Sigmoid colon (tissue), 7 donors: Measurements from ENCODE around the gene ASB2. TPM values are rescaled to one million over a fixed set of nuclear protein-coding genes. Genes with fewer than 3 reads are reported as not detected.

Source experiments
- DNase-seq: peaks from one replicate; pipeline ENCODE4 v3.0.0-alpha.2; 2019
- H3K27ac ChIP-seq, 4 donors: fragments of 200-600 bp; sonication (generic); one replicate each; pipeline ENCODE4 v1.5.1; 2016 to 2019; ENCODE audit warnings: mild to moderate bottlenecking in 1 of 4
- H3K27me3 ChIP-seq, 3 donors: fragments of 200-600 bp; sonication (generic); one replicate each; pipeline ENCODE4 v1.5.1; 2019; ENCODE audit warnings: mild to moderate bottlenecking in 1 of 3
- H3K36me3 ChIP-seq, 4 donors: fragments of 200-600 bp; sonication (generic); one replicate each; pipeline ENCODE4 v1.5.1; 2016 to 2019
- H3K4me1 ChIP-seq, 4 donors: fragments of 200-600 bp; sonication (generic); one replicate each; pipeline ENCODE4 v1.5.1; 2017 to 2019
- H3K4me3 ChIP-seq, 4 donors: fragments of 200-600 bp; sonication (generic); one replicate each; pipeline ENCODE4 v1.5.1; 2017 to 2019; ENCODE audit warnings: mild to moderate bottlenecking in 2 of 4, moderate library complexity in 1 of 4
- H3K9me3 ChIP-seq, 4 donors: fragments of 200-600 bp in 3 of 4; sonication (generic) in 3 of 4; one replicate each; pipeline versions ENCODE4 v1.5.1 to v1.6.1; 2013 to 2019
- EP300 ChIP-seq, 4 donors: sonication (generic); formaldehyde crosslinking; IDR thresholded peaks; one replicate each; pipeline ENCODE4 v1.6.1; 2017; ENCODE audit warnings: antibody characterized with exemption in 4 of 4
- POLR2A ChIP-seq, 2 donors: fragments of 450-650 bp; IDR thresholded peaks; one replicate each; pipeline ENCODE4 v1.6.1; 2016; ENCODE audit warnings: antibody characterized with exemption in 2 of 2, mild to moderate bottlenecking in 2 of 2, moderate library complexity in 2 of 2
- POLR2AphosphoS5 ChIP-seq, 4 donors: sonication (generic); formaldehyde crosslinking; IDR thresholded peaks; one replicate each; pipeline ENCODE4 v1.6.1; 2017; ENCODE audit warnings: antibody characterized with exemption in 4 of 4
- WGBS, 2 donors: extraction: QIAGEN DNeasy Blood & Tissue Kit; methylation state at CpG; one replicate each; pipeline ENCODE4 v1.1.7; 2013; 5-methylcytosine and 5-hydroxymethylcytosine counted together
- intact Hi-C: fragments of 100-400 bp; cut with DNase I; formaldehyde crosslinking; loops from one replicate; pipeline ENCODE4 v1.15.1; 2023
- polyA plus RNA-seq, 3 donors: library from polyadenylated mRNA; stranded (reverse); fragments of 200-250 nt; gene quantifications; one replicate each; pipeline ENCODE4 v1.2.3, GENCODE V29; 2013
- small RNA-seq, 3 donors: library from RNA; depleted of rRNA; stranded (forward); fragments of <200 nt; gene quantifications; one replicate each; pipeline ENCODE3, GENCODE V24; 2016
- total RNA-seq, 4 donors: library from RNA; depleted of rRNA; stranded (reverse); fragments of >200 nt; gene quantifications; one replicate each; pipeline ENCODE4 v1.1.0, GENCODE V29; 2016
- TF ChIP-seq, protein P1 (sequence below), 4 experiments: fragments of 450-650 bp in 3 of 4; fragments of 200-600 bp in 1 of 4; IDR thresholded peaks; one replicate each; pipeline ENCODE4 v1.5.1; 2016 to 2019; ENCODE audit warnings: antibody characterized with exemption in 4 of 4, mild to moderate bottlenecking in 3 of 4, moderate library complexity in 2 of 4
- donor health status: healthy with polysubstance abuse.
- donor health status: Bipolar disorder and iron deficiency.
- donor health status: healthy.

Gene ASB2
- total and polyA plus RNA-seq, 7 donors = 1.2 to 178 (median 117) TPM

GRCh38 chr14:93884950-93885349, 91.4 kb downstream of the ASB2 start:
- no peaks in the 10 kb centered on the region for H3K36me3 ChIP-seq
- 53 to 74% methylated on average over 1 of the region's 1 CpG for WGBS, 2 donors
- H3K4me1 ChIP-seq = peaks cover 0 to 6% (median 6%) of the 10 kb centered on the region in 4 donors
- no peak overlapping the region for H3K27ac ChIP-seq
- intact Hi-C loops = no loop called here
- TF ChIP-seq, protein P1, sequence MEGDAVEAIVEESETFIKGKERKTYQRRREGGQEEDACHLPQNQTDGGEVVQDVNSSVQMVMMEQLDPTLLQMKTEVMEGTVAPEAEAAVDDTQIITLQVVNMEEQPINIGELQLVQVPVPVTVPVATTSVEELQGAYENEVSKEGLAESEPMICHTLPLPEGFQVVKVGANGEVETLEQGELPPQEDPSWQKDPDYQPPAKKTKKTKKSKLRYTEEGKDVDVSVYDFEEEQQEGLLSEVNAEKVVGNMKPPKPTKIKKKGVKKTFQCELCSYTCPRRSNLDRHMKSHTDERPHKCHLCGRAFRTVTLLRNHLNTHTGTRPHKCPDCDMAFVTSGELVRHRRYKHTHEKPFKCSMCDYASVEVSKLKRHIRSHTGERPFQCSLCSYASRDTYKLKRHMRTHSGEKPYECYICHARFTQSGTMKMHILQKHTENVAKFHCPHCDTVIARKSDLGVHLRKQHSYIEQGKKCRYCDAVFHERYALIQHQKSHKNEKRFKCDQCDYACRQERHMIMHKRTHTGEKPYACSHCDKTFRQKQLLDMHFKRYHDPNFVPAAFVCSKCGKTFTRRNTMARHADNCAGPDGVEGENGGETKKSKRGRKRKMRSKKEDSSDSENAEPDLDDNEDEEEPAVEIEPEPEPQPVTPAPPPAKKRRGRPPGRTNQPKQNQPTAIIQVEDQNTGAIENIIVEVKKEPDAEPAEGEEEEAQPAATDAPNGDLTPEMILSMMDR (IDR thresholded peaks at IDR 0.05) = no peak
- no peak for TF ChIP-seq EP300 (IDR thresholded peaks at IDR 0.05)
- no peak for TF ChIP-seq POLR2AphosphoS5 (IDR thresholded peaks at IDR 0.05)
- TF ChIP-seq POLR2A (IDR thresholded peaks at IDR 0.05) = no peak
- H3K27me3 ChIP-seq = no peaks in the 10 kb centered on the region
- no peak for DNase-seq
- peaks cover 0 to 1% (median 0%) of the 10 kb centered on the region in 4 donors for H3K9me3 ChIP-seq
- H3K4me3 ChIP-seq = no peak overlapping the region

Small RNAs within 50 kb of the gene (small RNA-seq; reads per million reads assigned to genes)
- 0 to 0.22 (median 0) reads per million in 3 donors for gene MIR4506

Other genes starting within 250 kb of the ASB2 start
- gene PRIMA1, start 188.1 kb downstream of the ASB2 start, total RNA-seq = 10 to 100 TPM in 3 of 4 donors, 1 to 10 TPM in 1; 5.3 to 21.9 (median 12.8) TPM
- 1 to 10 TPM in 2 of 3 donors, under 1 TPM in 1; 0.23 to 7.6 (median 1.8) TPM for gene PRIMA1, start 188.1 kb downstream of the ASB2 start, polyA plus RNA-seq
- gene FAM181A, start 49.2 kb downstream of the ASB2 start, total RNA-seq = not detected
- not detected for gene FAM181A, start 49.2 kb downstream of the ASB2 start, polyA plus RNA-seq
- not detected for gene CCDC197, start 20.7 kb upstream of the ASB2 start, total RNA-seq
- gene CCDC197, start 20.7 kb upstream of the ASB2 start, polyA plus RNA-seq = not detected
- under 1 TPM; 0.14 to 0.71 (median 0.52) TPM for gene OTUB2, start 49.8 kb upstream of the ASB2 start, total RNA-seq
- gene OTUB2, start 49.8 kb upstream of the ASB2 start, polyA plus RNA-seq = 1 to 10 TPM in 2 of 3 donors, under 1 TPM in 1; 0.60 to 2.3 (median 2.0) TPM
- gene DDX24, start 104.6 kb upstream of the ASB2 start, total RNA-seq = 100 to 1,000 TPM; 109 to 147 (median 133) TPM
- gene DDX24, start 104.6 kb upstream of the ASB2 start, polyA plus RNA-seq = 10 to 100 TPM; 42.5 to 63.5 (median 43.2) TPM
- gene IFI27L1, start 104.7 kb upstream of the ASB2 start, total RNA-seq = 1 to 10 TPM; 6.7 to 8.6 (median 7.7) TPM
- 10 to 100 TPM; 25.1 to 49.5 (median 30.6) TPM for gene IFI27L1, start 104.7 kb upstream of the ASB2 start, polyA plus RNA-seq
- 100 to 1,000 TPM in 2 of 4 donors, 10 to 100 TPM in 2; 25.2 to 183 (median 98.3) TPM for gene IFI27, start 134.2 kb upstream of the ASB2 start, total RNA-seq
- gene IFI27, start 134.2 kb upstream of the ASB2 start, polyA plus RNA-seq = 1,000 to 10,000 TPM; 1,595 to 3,562 (median 2,792) TPM
- 100 to 1,000 TPM in 2 of 4 donors, 10 to 100 TPM in 2; 47.9 to 145 (median 91.7) TPM for gene IFI27L2, start 153.0 kb upstream of the ASB2 start, total RNA-seq
- gene IFI27L2, start 153.0 kb upstream of the ASB2 start, polyA plus RNA-seq = 100 to 1,000 TPM in 1 of 3 donors, 10 to 100 TPM in 2; 63.1 to 126 (median 84.7) TPM
- gene PPP4R4, start 197.8 kb upstream of the ASB2 start, total RNA-seq = 1 to 10 TPM in 1 of 4 donors, under 1 TPM in 3; 0.27 to 3.0 (median 0.69) TPM
- gene PPP4R4, start 197.8 kb upstream of the ASB2 start, polyA plus RNA-seq = under 1 TPM in 2 of 3 donors, not detected in 1; 0.07 to 0.60 TPM